Measurements from ENCODE around the gene PCDHA13.
"Not testable (repeated sequence)": the region's sequence is repeated elsewhere in the genome, so short reads cannot be mapped to it uniquely, and the experiment has no call there.

PCDHA13 gene

GRCh38 chr5:140870221-140871201 is 11.4 kb upstream of the PCDHA13 start:
- DNase-seq = no peak

GRCh38 chr5:140875085-140876065 is 6.5 kb upstream of the PCDHA13 start, which contains the start of gene PCDHA12:
PCDHA12 (plus strand) TSS chr5:140875308; CDS start chr5:140875473, 165 bp downstream.
- no peak for DNase-seq

- DNase-seq = not testable (repeated sequence)
These were observed 5.2 kb upstream of the PCDHA13 start for GRCh38 chr5:140876541-140877261.

GRCh38 chr5:140877262-140877581 is 4.7 kb upstream of the PCDHA13 start:
- no peak for DNase-seq

GRCh38 chr5:140882591-140882899 is 621 bp downstream of the PCDHA13 start:
- DNase-seq = no peak

GRCh38 chr5:140883373-140883772 is 1.4 kb downstream of the PCDHA13 start:
- DNase-seq = no peak

GRCh38 chr5:140883927-140884697 is 2.2 kb downstream of the PCDHA13 start:
- DNase-seq = no peak

GRCh38 chr5:140916325-140916724 is 34.4 kb downstream of the PCDHA13 start:
- no peak for DNase-seq

GRCh38 chr5:140923601-140924000 is 41.7 kb downstream of the PCDHA13 start:
- no peak for DNase-seq

- DNase-seq = no peak
These were observed 44.0 kb downstream of the PCDHA13 start, which contains the start of gene PCDHAC1 for GRCh38 chr5:140925806-140926442. PCDHAC1 (plus strand) TSS chr5:140926299; CDS start chr5:140926893, 594 bp downstream.

- peak; percentile 29 for DNase-seq
These were observed 44.7 kb downstream of the PCDHA13 start for GRCh38 chr5:140926443-140927227.

- no peak for DNase-seq
These were observed 45.3 kb downstream of the PCDHA13 start for GRCh38 chr5:140927228-140927573.

Data from stimulated activated CD4-positive, alpha-beta T cell treated with anti-CD3 and anti-CD28 coated beads, Interleukin-1b, Interleukin-23, amount 100 ng/mL, for 48 hours (primary cell).